H9 (cell line): Measurements from ENCODE around the gene HSD17B2. TPM values are rescaled to one million over a fixed set of nuclear protein-coding genes. Genes with fewer than 3 reads are reported as not detected.

ENCODE experiments used
- DNase-seq: peaks from one replicate; pipeline ENCODE4 v3.0.0-alpha.2; 2017
- H2AFZ ChIP-seq: one replicate; pipeline ENCODE4 v1.6.1; 2013; ENCODE audit warnings: mild to moderate bottlenecking, low read length, control low read depth, moderate library complexity
- H2AK5ac ChIP-seq: 2 replicates; pipeline ENCODE4 v1.6.1; 2013; ENCODE audit warnings: low read length, control low read depth, mixed read lengths; ENCODE audit not compliant: insufficient read length
- H2BK120ac ChIP-seq: one replicate; pipeline ENCODE4 v1.6.1; 2013; ENCODE audit warnings: low read depth, mild to moderate bottlenecking, low read length, control low read depth, inconsistent platforms; ENCODE audit not compliant: poor library complexity, severe bottlenecking
- H2BK12ac ChIP-seq: 2 replicates; pipeline ENCODE4 v1.6.1; 2013; ENCODE audit warnings: low read length, control low read depth, mixed read lengths, low read depth; ENCODE audit not compliant: insufficient read length
- H2BK15ac ChIP-seq: 2 replicates; pipeline ENCODE4 v1.6.1; 2013; ENCODE audit warnings: low read depth, low read length, control low read depth
- H2BK20ac ChIP-seq: one replicate; pipeline ENCODE4 v1.6.1; 2013; ENCODE audit warnings: low read depth, mild to moderate bottlenecking, low read length, control low read depth, inconsistent platforms; ENCODE audit not compliant: poor library complexity, severe bottlenecking
- H2BK5ac ChIP-seq: 2 replicates; pipeline ENCODE4 v1.6.1; 2013; ENCODE audit warnings: low read length, control low read depth, mixed read lengths; ENCODE audit not compliant: insufficient read length
- H3K14ac ChIP-seq: 2 replicates; pipeline ENCODE4 v1.6.1; 2013; ENCODE audit warnings: low read length, control low read depth; ENCODE audit not compliant: insufficient read depth
- H3K18ac ChIP-seq: 2 replicates; pipeline ENCODE4 v1.6.1; 2013; ENCODE audit warnings: low read depth, mild to moderate bottlenecking, mixed read lengths, low read length, control low read depth; ENCODE audit not compliant: insufficient read length
- H3K23ac ChIP-seq: 2 replicates; pipeline ENCODE4 v1.6.1; 2013; ENCODE audit warnings: low read length, control low read depth, mixed read lengths, low read depth; ENCODE audit not compliant: insufficient read length
- H3K23me2 ChIP-seq: 2 replicates; pipeline ENCODE4 v1.6.1; 2013; ENCODE audit warnings: low read depth, mild to moderate bottlenecking, mixed read lengths, low read length, control low read depth; ENCODE audit not compliant: insufficient read length, poor library complexity, severe bottlenecking
- H3K27ac ChIP-seq: 2 replicates; pipeline ENCODE4 v1.5.1; 2013; ENCODE audit warnings: low read length, control low read depth, mixed read lengths, low read depth; ENCODE audit not compliant: insufficient read length
- H3K27me3 ChIP-seq: 2 replicates; pipeline ENCODE4 v1.6.1; 2013; ENCODE audit warnings: low read length, control low read depth, inconsistent platforms; ENCODE audit not compliant: insufficient read depth
- H3K4ac ChIP-seq: 2 replicates; pipeline ENCODE4 v1.6.1; 2013; ENCODE audit warnings: low read depth, mild to moderate bottlenecking, control low read depth, inconsistent platforms, low read length, moderate library complexity
- H3K4me1 ChIP-seq: 2 replicates; pipeline ENCODE4 v1.6.1; 2013; ENCODE audit warnings: low read length, control low read depth, inconsistent platforms; ENCODE audit not compliant: insufficient read depth
- H3K4me2 ChIP-seq: 2 replicates; pipeline ENCODE4 v1.6.1; 2013; ENCODE audit warnings: low read length, control low read depth, mixed read lengths; ENCODE audit not compliant: insufficient read length, insufficient read depth
- H3K56ac ChIP-seq: 2 replicates; pipeline ENCODE4 v1.6.1; 2013; ENCODE audit warnings: low read depth, mild to moderate bottlenecking, mixed read lengths, low read length, control low read depth; ENCODE audit not compliant: insufficient read length
- H3K79me1 ChIP-seq: 2 replicates; pipeline ENCODE4 v1.6.1; 2013; ENCODE audit warnings: low read depth, mild to moderate bottlenecking, moderate library complexity, low read length, control low read depth, inconsistent platforms; ENCODE audit not compliant: insufficient read depth, poor library complexity, severe bottlenecking
- H3K79me2 ChIP-seq: 2 replicates; pipeline ENCODE4 v1.6.1; 2013; ENCODE audit warnings: low read length, control low read depth, inconsistent platforms; ENCODE audit not compliant: insufficient read depth
- H3K9ac ChIP-seq: 2 replicates; pipeline ENCODE4 v1.6.1; 2013; ENCODE audit warnings: low read length, control low read depth, mixed read lengths; ENCODE audit not compliant: insufficient read length; ENCODE audit errors: extremely low read depth
- H3K9me3 ChIP-seq: one replicate; pipeline ENCODE4 v1.6.1; 2013; ENCODE audit warnings: low read depth, low read length, inconsistent platforms; ENCODE audit not compliant: control insufficient read depth
- H3T11ph ChIP-seq: one replicate; pipeline ENCODE4 v1.6.1; 2013; ENCODE audit warnings: mild to moderate bottlenecking, low read length, control low read depth, inconsistent platforms
- H4K20me1 ChIP-seq: one replicate; pipeline ENCODE4 v1.6.1; 2013; ENCODE audit not compliant: control insufficient read depth, insufficient read length, insufficient read depth
- H4K5ac ChIP-seq: 2 replicates; pipeline ENCODE4 v1.6.1; 2013; ENCODE audit warnings: low read depth, mild to moderate bottlenecking, mixed read lengths, low read length, control low read depth; ENCODE audit not compliant: insufficient read length
- H4K8ac ChIP-seq: replicated peaks from 2 replicates; pipeline ENCODE4 v1.6.1; 2013; ENCODE audit warnings: low read length, control low read depth, mixed read lengths, low read depth; ENCODE audit not compliant: insufficient read length
- H4K91ac ChIP-seq: 2 replicates; pipeline ENCODE4 v1.6.1; 2013; ENCODE audit warnings: low read depth, mild to moderate bottlenecking, moderate library complexity, mixed read lengths, low read length, control low read depth; ENCODE audit not compliant: insufficient read length
- H3K27ac Mint-ChIP-seq, 3 experiments: 2 replicates in 2 of 3; 3 replicates in 1 of 3; pipeline ENCODE4 v1.8.0; 2020 to 2021; ENCODE audit warnings: mixed read lengths in 3 of 3, mild to moderate bottlenecking in 1 of 3, moderate library complexity in 1 of 3
- H3K27me3 Mint-ChIP-seq: 2 replicates; pipeline ENCODE4 v1.8.0; 2021; ENCODE audit warnings: low read depth, mild to moderate bottlenecking, moderate library complexity, mixed read lengths
- H3K36me3 Mint-ChIP-seq, 3 experiments: 2 replicates in 2 of 3; 3 replicates in 1 of 3; pipeline ENCODE4 v1.8.0; 2020 to 2021; ENCODE audit warnings: low read depth in 3 of 3, mixed read lengths in 3 of 3; ENCODE audit not compliant: insufficient read depth in 1 of 3
- H3K4me1 Mint-ChIP-seq, 2 experiments: 2 replicates each; pipeline ENCODE4 v1.8.0; 2020; ENCODE audit warnings: mixed read lengths in 2 of 2
- H3K4me3 Mint-ChIP-seq, 2 experiments: 2 replicates in 1 of 2; 3 replicates in 1 of 2; pipeline ENCODE4 v1.8.0; 2020 to 2021; ENCODE audit warnings: mild to moderate bottlenecking in 2 of 2, mixed read lengths in 2 of 2, moderate library complexity in 1 of 2
- H3K9me3 Mint-ChIP-seq, 2 experiments: 2 replicates in 1 of 2; 3 replicates in 1 of 2; pipeline ENCODE4 v1.8.0; 2020; ENCODE audit warnings: mild to moderate bottlenecking in 2 of 2, mixed read lengths in 2 of 2, moderate library complexity in 1 of 2
- CTCF ChIP-seq: fragments of 200-600 bp; sonication (generic); conservative IDR thresholded peaks from 3 replicates; pipeline ENCODE4 v1.8.0; 2021; ENCODE audit warnings: antibody characterized with exemption, mild to moderate bottlenecking
- WGBS: extraction: QIAGEN DNeasy Blood & Tissue Kit; methylation state at CpG from one replicate; pipeline ENCODE4 v1.1.7; 2013; ENCODE audit warnings: missing lambda C conversion rate, low lambda C conversion rate, mixed read lengths; ENCODE audit not compliant: insufficient read length; ENCODE audit errors: extremely low coverage; 5-methylcytosine and 5-hydroxymethylcytosine counted together
- total RNA-seq: library from RNA; stranded (reverse); gene quantifications from 2 replicates; pipeline ENCODE4 v1.2.1, GENCODE V29; 2021

HSD17B2 gene
- total RNA-seq, 1 experiment from 2014 or later, result not detected

GRCh38 chr16:82016263-82016662 is 18.8 kb upstream of the HSD17B2 start:
- no peak overlapping the region for H3K27ac ChIP-seq
- no peak overlapping the region for H2AFZ ChIP-seq
- no peaks in the 10 kb centered on the region for H3K27me3 ChIP-seq
- no CpG with 5 or more reads among the region's 7 CpGs for WGBS
- no peaks in the 10 kb centered on the region for H3K4me1 ChIP-seq
- H4K20me1 ChIP-seq, result no peaks in the 10 kb centered on the region
- no peak overlapping the region for H3K4me2 ChIP-seq
- no peak overlapping the region for H2AK5ac ChIP-seq
- H4K5ac ChIP-seq, result no peak overlapping the region
- no peak overlapping the region for H3K14ac ChIP-seq
- H3K18ac ChIP-seq, result no peak overlapping the region
- no peak overlapping the region for H2BK20ac ChIP-seq
- no peak overlapping the region for H2BK15ac ChIP-seq
- no peak overlapping the region for H2BK120ac ChIP-seq
- no peak overlapping the region for H3K4ac ChIP-seq
- H3K79me1 ChIP-seq, result no peaks in the 10 kb centered on the region
- H3K23ac ChIP-seq, result no peak overlapping the region
- no peak overlapping the region for H2BK12ac ChIP-seq
- no peak overlapping the region for H3K9ac ChIP-seq
- Mint-ChIP-seq H3K27me3 (peaks cover 5% of the 10 kb centered on the region), H3K36me3 (peaks cover 4 to 6% (median 4%) of the 10 kb centered on the region in 3 experiments), H3K27ac (no peak overlapping the region), H3K9me3 (peaks cover 9 to 17% of the 10 kb centered on the region in 2 experiments), H3K4me3 (no peak overlapping the region), H3K4me1 (no peaks in the 10 kb centered on the region)
- no peak overlapping the region for H4K8ac ChIP-seq
- H2BK5ac ChIP-seq, result no peak overlapping the region
- H4K91ac ChIP-seq, result no peak overlapping the region
- H3K9me3 ChIP-seq, result no peaks in the 10 kb centered on the region
- no peak overlapping the region for H3T11ph ChIP-seq
- TF ChIP-seq CTCF, result peak; percentile 62
- no peak for DNase-seq
- no peaks in the 10 kb centered on the region for H3K23me2 ChIP-seq
- H3K56ac ChIP-seq, result no peak overlapping the region
- H3K79me2 ChIP-seq, result no peaks in the 10 kb centered on the region
